ENCODE results near the gene YAF2.

Gene YAF2

DNA sequence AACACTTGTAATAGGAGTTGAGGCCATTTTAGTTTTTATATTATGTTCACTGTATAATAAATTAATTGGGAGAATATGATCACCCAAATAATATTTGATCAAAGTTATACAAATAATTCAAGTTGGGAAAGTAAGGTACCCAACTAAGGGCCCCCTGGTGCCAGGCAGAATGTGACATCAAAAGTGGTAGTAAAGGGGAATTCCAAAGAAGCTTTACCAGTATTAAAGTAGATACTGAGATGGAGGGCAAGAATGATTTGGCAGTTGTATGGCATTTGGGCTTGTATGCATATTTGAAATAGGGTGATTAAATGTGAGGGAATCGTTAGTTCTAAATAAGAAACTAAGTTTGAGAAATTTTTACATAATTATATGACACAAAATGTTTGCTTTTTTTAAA is 111.1 kb downstream of the YAF2 start:
- H3K27me3 ChIP-seq (ENCODE audit: control insufficient read depth, low read length), result no peaks in the 10 kb centered on the region
- H3K36me3 ChIP-seq (ENCODE audit: control insufficient read depth, low read length), result no peaks in the 10 kb centered on the region
- no peaks in the 10 kb centered on the region for H3K9me3 ChIP-seq (ENCODE audit: control insufficient read depth, insufficient read depth, low read length)
- no peak overlapping the region for H3K4me2 ChIP-seq (ENCODE audit: low read length)
- H3K9me2 ChIP-seq (replicated peaks; ENCODE audit: control insufficient read depth, low read length), result no peaks in the 10 kb centered on the region
- H3K27ac ChIP-seq (ENCODE audit: low read depth, low read length), result no peak overlapping the region
- no peaks in the 10 kb centered on the region for H3F3A ChIP-seq (ENCODE audit: control insufficient read depth, insufficient read depth)
- H3K4me1 ChIP-seq (ENCODE audit: control insufficient read depth, low read length), result peaks cover 9% of the 10 kb centered on the region
- H3K79me2 ChIP-seq (ENCODE audit: control insufficient read depth, low read length), result peaks cover 58% of the 10 kb centered on the region
- TF ChIP-seq EZH2phosphoT487 (IDR thresholded peaks at IDR 0.05; ENCODE audit: borderline replicate concordance, low read length), result no peak
- TF ChIP-seq, protein P1, sequence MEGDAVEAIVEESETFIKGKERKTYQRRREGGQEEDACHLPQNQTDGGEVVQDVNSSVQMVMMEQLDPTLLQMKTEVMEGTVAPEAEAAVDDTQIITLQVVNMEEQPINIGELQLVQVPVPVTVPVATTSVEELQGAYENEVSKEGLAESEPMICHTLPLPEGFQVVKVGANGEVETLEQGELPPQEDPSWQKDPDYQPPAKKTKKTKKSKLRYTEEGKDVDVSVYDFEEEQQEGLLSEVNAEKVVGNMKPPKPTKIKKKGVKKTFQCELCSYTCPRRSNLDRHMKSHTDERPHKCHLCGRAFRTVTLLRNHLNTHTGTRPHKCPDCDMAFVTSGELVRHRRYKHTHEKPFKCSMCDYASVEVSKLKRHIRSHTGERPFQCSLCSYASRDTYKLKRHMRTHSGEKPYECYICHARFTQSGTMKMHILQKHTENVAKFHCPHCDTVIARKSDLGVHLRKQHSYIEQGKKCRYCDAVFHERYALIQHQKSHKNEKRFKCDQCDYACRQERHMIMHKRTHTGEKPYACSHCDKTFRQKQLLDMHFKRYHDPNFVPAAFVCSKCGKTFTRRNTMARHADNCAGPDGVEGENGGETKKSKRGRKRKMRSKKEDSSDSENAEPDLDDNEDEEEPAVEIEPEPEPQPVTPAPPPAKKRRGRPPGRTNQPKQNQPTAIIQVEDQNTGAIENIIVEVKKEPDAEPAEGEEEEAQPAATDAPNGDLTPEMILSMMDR (IDR thresholded peaks at IDR 0.05; ENCODE audit: low read depth, low read length, poor library complexity, severe bottlenecking), result no peak
- no peak overlapping the region for H3K4me3 ChIP-seq (ENCODE audit: low read length)
- peaks cover 8% of the 10 kb centered on the region for H4K20me1 ChIP-seq (ENCODE audit: control insufficient read depth, insufficient read depth, low read depth, low read length)

DNA sequence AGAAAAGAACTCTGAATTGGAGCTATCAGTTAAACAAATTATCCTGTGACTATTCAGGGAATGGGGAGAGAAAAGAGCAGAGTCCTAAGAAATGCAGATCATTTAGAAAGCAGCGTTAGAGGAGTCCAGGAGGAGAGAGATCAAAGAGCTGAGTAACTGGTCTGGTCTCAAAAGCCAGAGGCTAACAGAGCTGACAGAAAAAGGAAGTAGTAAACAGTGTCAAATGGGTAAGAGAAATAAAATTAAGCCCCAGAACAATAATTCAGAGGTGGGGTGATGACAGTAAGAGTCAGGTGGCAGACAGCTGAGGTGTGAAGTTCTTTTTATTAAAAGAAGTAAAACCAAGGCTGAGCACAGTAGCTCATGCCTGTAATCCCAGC is 112.7 kb downstream of the YAF2 start:
- H3K27me3 ChIP-seq (ENCODE audit: control insufficient read depth, low read length), result no peaks in the 10 kb centered on the region
- peaks cover 9% of the 10 kb centered on the region for H3K4me1 ChIP-seq (ENCODE audit: control insufficient read depth, low read length)
- no peaks in the 10 kb centered on the region for H3F3A ChIP-seq (ENCODE audit: control insufficient read depth, insufficient read depth)
- no peaks in the 10 kb centered on the region for H3K9me3 ChIP-seq (ENCODE audit: control insufficient read depth, insufficient read depth, low read length)
- no peak overlapping the region for H3K4me2 ChIP-seq (ENCODE audit: low read length)
- no peaks in the 10 kb centered on the region for H3K36me3 ChIP-seq (ENCODE audit: control insufficient read depth, low read length)
- H3K9me2 ChIP-seq (replicated peaks; ENCODE audit: control insufficient read depth, low read length), result no peaks in the 10 kb centered on the region
- H3K79me2 ChIP-seq (ENCODE audit: control insufficient read depth, low read length), result peaks cover 54% of the 10 kb centered on the region
- no peaks in the 10 kb centered on the region; the same call in none of the 2 replicates for H4K20me1 ChIP-seq (ENCODE audit: control insufficient read depth, insufficient read depth, low read depth, low read length)
- TF ChIP-seq EZH2phosphoT487 (IDR thresholded peaks at IDR 0.05; ENCODE audit: borderline replicate concordance, low read length), result no peak
- TF ChIP-seq, protein P1 (IDR thresholded peaks at IDR 0.05; ENCODE audit: low read depth, low read length, poor library complexity, severe bottlenecking), result no peak
- no peak overlapping the region for H3K4me3 ChIP-seq (ENCODE audit: low read length)
- no peak overlapping the region for H3K27ac ChIP-seq (ENCODE audit: low read depth, low read length)

GRCh38 chr12:42124764-42125387 is 113.2 kb downstream of the YAF2 start:
- Histone ChIP-seq H3F3A (ENCODE audit: control insufficient read depth, insufficient read depth) (no peaks in the 10 kb centered on the region), H3K9me3 (ENCODE audit: control insufficient read depth, insufficient read depth, low read length) (no peaks in the 10 kb centered on the region), H3K4me2 (ENCODE audit: low read length) (no peak overlapping the region), H3K79me2 (ENCODE audit: control insufficient read depth, low read length) (peaks cover 49% of the 10 kb centered on the region), H3K36me3 (ENCODE audit: control insufficient read depth, low read length) (no peaks in the 10 kb centered on the region), H3K9me2 (replicated peaks; ENCODE audit: control insufficient read depth, low read length) (no peaks in the 10 kb centered on the region), H3K4me3 (ENCODE audit: low read length) (no peak overlapping the region), H3K27me3 (ENCODE audit: control insufficient read depth, low read length) (no peaks in the 10 kb centered on the region), H4K20me1 (ENCODE audit: control insufficient read depth, insufficient read depth, low read depth, low read length) (no peaks in the 10 kb centered on the region; the same call in 1 of the 2 replicates), H3K4me1 (ENCODE audit: control insufficient read depth, low read length) (peaks cover 9% of the 10 kb centered on the region), H3K27ac (ENCODE audit: low read depth, low read length) (no peak overlapping the region)
- no peak for TF ChIP-seq EZH2phosphoT487 (IDR thresholded peaks at IDR 0.05; ENCODE audit: borderline replicate concordance, low read length)
- TF ChIP-seq, protein P1 (IDR thresholded peaks at IDR 0.05; ENCODE audit: low read depth, low read length, poor library complexity, severe bottlenecking), result no peak
